Measurements from ENCODE around the gene DAZAP2. TPM values are rescaled to one million over a fixed set of nuclear protein-coding genes. Genes with fewer than 3 reads are reported as not detected.

The DAZAP2 gene
- total and polyA plus RNA-seq, 2 of the 13 experiments (the other 11 are each of a cell fraction or from before 2014, with no cell fraction given), result 64.5 to 222 TPM

GRCh38 chr12:51270067-51270950 is 31.7 kb downstream of the DAZAP2 start, which contains the start of gene SMAGP (continued):
- 0 out of 2 replicates have a peak, but pooled peaks have one; percentile 53 for TF ChIP-seq ZNF691 (CRISPR knock-in tag; IDR thresholded peaks at IDR 0.05; ENCODE audit: borderline replicate concordance, low read depth)
- no peak for TF ChIP-seq ZFAT (CRISPR knock-in tag; conservative IDR thresholded peaks at IDR 0.05)
- peak; percentile 78 for TF ChIP-seq ARNT2 (CRISPR knock-in tag; IDR thresholded peaks at IDR 0.05; ENCODE audit: low read depth)
- no peak for TF ChIP-seq PAF1 (CRISPR knock-in tag; IDR thresholded peaks at IDR 0.05)
- TF ChIP-seq FOXK1 (CRISPR knock-in tag; IDR thresholded peaks at IDR 0.05; ENCODE audit: borderline replicate concordance, low read depth), result no peak
- TF ChIP-seq MIXL1 (CRISPR knock-in tag; IDR thresholded peaks at IDR 0.05), result no peak
- no peak for TF ChIP-seq MIER3 (CRISPR knock-in tag; IDR thresholded peaks at IDR 0.05; ENCODE audit: borderline replicate concordance)
- TF ChIP-seq TAF1 (CRISPR knock-in tag; IDR thresholded peaks at IDR 0.05), result no peak; the same call in 1 of the 2 replicates
- peak; percentile 99 for TF ChIP-seq ZNF407 (CRISPR knock-in tag; IDR thresholded peaks at IDR 0.05; ENCODE audit: not compliant biosample characterization)
- no peak for TF ChIP-seq ATF1 (CRISPR knock-in tag; IDR thresholded peaks at IDR 0.05)
- TF ChIP-seq ZNF644 (CRISPR knock-in tag; IDR thresholded peaks at IDR 0.05; ENCODE audit: low read depth), result 0 out of 2 replicates have a peak, but pooled peaks have one; percentile 57
- no peak for TF ChIP-seq SCMH1 (CRISPR knock-in tag; IDR thresholded peaks at IDR 0.05; ENCODE audit: borderline replicate concordance)
- 0 out of 4 replicates have a peak, but pooled peaks of 1 of the 2 experiments have one; percentile 37 for TF ChIP-seq KLF16 (CRISPR knock-in tag; IDR thresholded peaks at IDR 0.05)
- no peak for TF ChIP-seq JUNB (CRISPR knock-in tag; IDR thresholded peaks at IDR 0.05; ENCODE audit: borderline replicate concordance)
- no peak for TF ChIP-seq HOXD1 (CRISPR knock-in tag; IDR thresholded peaks at IDR 0.05)
- 0 out of 2 replicates have a peak, but pooled peaks have one; percentile 45 for TF ChIP-seq ZNF414 (CRISPR knock-in tag; IDR thresholded peaks at IDR 0.05)
- peak; percentile 14; the same call in 1 of the 2 replicates for TF ChIP-seq MED1 (CRISPR knock-in tag; IDR thresholded peaks at IDR 0.05)
- TF ChIP-seq ZSCAN25 (CRISPR knock-in tag; IDR thresholded peaks at IDR 0.05), result peak; percentile 87
- peak; percentile 52; the same call in 1 of the 2 replicates for TF ChIP-seq REPIN1 (CRISPR knock-in tag; IDR thresholded peaks at IDR 0.05; ENCODE audit: borderline replicate concordance, low read depth)

Data from HepG2 (cell line).